Ectodermal cell (in vitro differentiated cells): ENCODE results near the gene MX2.

Source experiments
- H3K27ac ChIP-seq: 2 replicates; pipeline ENCODE4 v1.7.0; 2013; ENCODE audit warnings: mild to moderate bottlenecking, low read depth, low read length; ENCODE audit not compliant: insufficient read depth, poor library complexity, severe bottlenecking
- H3K27me3 ChIP-seq: 2 replicates; pipeline ENCODE4 v1.7.0; 2013; ENCODE audit warnings: mild to moderate bottlenecking, low read length; ENCODE audit not compliant: insufficient read depth, control insufficient read depth, poor library complexity, severe bottlenecking
- H3K36me3 ChIP-seq: one replicate; pipeline ENCODE4 v1.7.0; 2013; ENCODE audit warnings: low read length; ENCODE audit not compliant: control insufficient read depth, insufficient read depth
- H3K4me1 ChIP-seq: one replicate; pipeline ENCODE4 v1.7.0; 2013; ENCODE audit warnings: low read length; ENCODE audit not compliant: control insufficient read depth, insufficient read depth
- H3K4me3 ChIP-seq: 2 replicates; pipeline ENCODE4 v1.7.0; 2013; ENCODE audit warnings: low read depth, low read length, control low read depth; ENCODE audit not compliant: insufficient read depth
- H3K9me3 ChIP-seq: 2 replicates; pipeline ENCODE4 v1.7.0; 2013; ENCODE audit warnings: mild to moderate bottlenecking, low read length, moderate library complexity; ENCODE audit not compliant: control insufficient read depth
- WGBS, 2 experiments: methylation state at CpG; one replicate each; pipeline ENCODE4 v1.1.7; 2013; ENCODE audit warnings: missing lambda C conversion rate in 2 of 2; 5-methylcytosine and 5-hydroxymethylcytosine counted together

Gene MX2

GRCh38 chr21:41342035-41342434 lies 19.8 kb upstream of the MX2 start:
- peaks cover 2% of the 10 kb centered on the region for H3K9me3 ChIP-seq
- no peaks in the 10 kb centered on the region for H3K4me1 ChIP-seq
- H3K4me3 ChIP-seq, result no peak overlapping the region
- 90 to 95% methylated on average over 4 of the region's 4 CpGs for WGBS, 2 experiments
- H3K36me3 ChIP-seq, result no peaks in the 10 kb centered on the region
- no peaks in the 10 kb centered on the region for H3K27me3 ChIP-seq
- H3K27ac ChIP-seq, result no peak overlapping the region

DNA sequence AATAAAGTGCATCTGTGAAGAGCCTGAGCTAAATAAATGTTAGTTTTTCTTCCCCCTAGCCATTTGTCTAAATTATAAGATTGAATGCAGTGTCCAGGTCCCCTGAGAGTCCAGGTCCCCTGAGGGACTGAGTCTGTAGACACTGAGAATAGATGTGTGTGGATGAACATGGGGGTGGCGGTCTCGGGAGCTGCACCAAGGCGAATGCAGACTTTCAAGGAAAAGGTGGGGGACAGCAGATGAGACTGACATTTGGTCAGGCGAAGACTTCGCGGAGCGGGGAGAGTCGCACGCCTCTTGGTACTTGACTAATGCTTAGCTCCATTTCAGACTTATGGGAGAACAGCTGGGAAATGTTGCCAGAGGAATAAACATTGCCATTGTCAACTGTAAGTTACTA lies 17.7 kb upstream of the MX2 start:
- Histone ChIP-seq H3K4me1 (no peaks in the 10 kb centered on the region), H3K9me3 (peaks cover 2% of the 10 kb centered on the region), H3K27me3 (no peaks in the 10 kb centered on the region), H3K27ac (no peak overlapping the region), H3K36me3 (no peaks in the 10 kb centered on the region), H3K4me3 (no peak overlapping the region)
- 91 to 95% methylated on average over 9 of the region's 9 CpGs for WGBS, 2 experiments

DNA sequence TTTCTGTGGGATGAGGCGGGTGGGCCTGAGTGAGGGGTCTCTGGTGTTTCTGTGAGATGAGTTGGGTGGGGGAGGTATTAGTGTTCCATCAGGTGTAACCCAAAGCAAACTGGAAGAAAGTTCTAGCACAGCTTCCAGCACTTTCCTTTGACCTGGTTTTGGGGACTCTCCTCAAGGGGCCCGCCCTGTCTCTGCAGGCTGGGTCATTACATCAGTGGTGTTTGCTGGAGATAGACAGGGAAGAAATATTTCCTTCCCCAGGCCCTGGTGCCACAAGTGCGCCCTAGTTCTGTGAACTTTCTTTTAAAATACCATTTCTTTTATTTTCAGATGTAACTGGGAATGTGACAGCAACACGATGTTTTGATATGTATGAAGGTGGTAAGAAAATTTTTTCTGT lies 16.5 kb upstream of the MX2 start:
- WGBS, 2 experiments, result 86% methylated on average over 2 to 4 of the region's 4 CpGs
- Histone ChIP-seq H3K36me3 (no peaks in the 10 kb centered on the region), H3K4me3 (no peak overlapping the region)

GRCh38 chr21:41345934-41346685 lies 15.7 kb upstream of the MX2 start:
- 94 to 96% methylated on average over 13 of the region's 13 CpGs for WGBS, 2 experiments
- Histone ChIP-seq H3K27me3 (no peaks in the 10 kb centered on the region), H3K4me3 (no peak overlapping the region), H3K27ac (no peak overlapping the region), H3K9me3 (peaks cover 2% of the 10 kb centered on the region), H3K36me3 (no peaks in the 10 kb centered on the region), H3K4me1 (no peaks in the 10 kb centered on the region)

More for the DNA sequence above, 16.5 kb upstream of the MX2 start:
- Histone ChIP-seq H3K9me3 (peaks cover 2% of the 10 kb centered on the region), H3K27me3 (no peaks in the 10 kb centered on the region), H3K27ac (no peak overlapping the region), H3K4me1 (no peaks in the 10 kb centered on the region)

DNA sequence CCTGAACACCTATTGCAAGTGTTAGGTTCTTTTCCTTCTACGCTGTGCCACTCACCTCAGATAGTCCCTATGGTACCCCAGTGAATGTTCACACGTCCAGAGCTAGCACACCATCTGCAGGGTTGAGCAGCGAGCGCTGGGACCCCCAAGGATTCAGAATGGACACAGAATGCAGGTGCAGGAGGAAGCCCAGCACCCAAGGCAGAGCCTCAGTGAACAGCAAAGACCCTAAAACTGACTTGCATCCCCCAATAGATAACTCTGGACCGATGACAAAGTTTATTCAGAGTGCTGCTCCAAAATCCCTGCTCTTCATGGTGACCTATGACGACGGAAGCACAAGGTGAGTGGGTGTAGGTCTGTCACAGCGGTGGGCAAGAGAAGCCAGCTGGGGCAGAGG lies 15.1 kb upstream of the MX2 start:
- H3K27me3 ChIP-seq, result no peaks in the 10 kb centered on the region
- WGBS, 2 experiments, result 90 to 94% methylated on average over 8 of the region's 8 CpGs
- no peaks in the 10 kb centered on the region for H3K36me3 ChIP-seq
- H3K4me3 ChIP-seq, result no peak overlapping the region
- H3K4me1 ChIP-seq, result no peaks in the 10 kb centered on the region
- no peak overlapping the region for H3K27ac ChIP-seq
- H3K9me3 ChIP-seq, result no peaks in the 10 kb centered on the region

DNA sequence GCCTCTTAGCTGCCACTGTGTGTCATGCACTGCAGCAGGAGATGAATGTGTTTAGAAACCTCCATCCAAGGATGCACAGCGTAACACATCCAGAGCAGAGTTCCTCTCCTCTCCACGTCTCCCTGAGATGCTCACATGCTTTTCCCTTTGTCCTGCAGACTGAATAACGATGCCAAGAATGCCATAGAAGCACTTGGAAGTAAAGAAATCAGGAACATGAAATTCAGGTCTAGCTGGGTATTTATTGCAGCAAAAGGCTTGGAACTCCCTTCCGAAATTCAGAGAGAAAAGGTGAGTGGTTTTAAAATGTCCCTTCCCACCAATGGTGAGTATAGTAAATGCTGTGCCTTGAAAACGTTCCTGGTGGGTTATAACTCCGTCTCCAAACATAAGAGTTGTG lies 13.4 kb upstream of the MX2 start:
- H3K27me3 ChIP-seq, result no peaks in the 10 kb centered on the region
- no peaks in the 10 kb centered on the region for H3K9me3 ChIP-seq
- no peaks in the 10 kb centered on the region for H3K4me1 ChIP-seq
- H3K4me3 ChIP-seq, result no peak overlapping the region
- H3K27ac ChIP-seq, result no peak overlapping the region
- no peaks in the 10 kb centered on the region for H3K36me3 ChIP-seq
- WGBS, 2 experiments, result 86 to 91% methylated on average over 6 of the region's 6 CpGs

DNA sequence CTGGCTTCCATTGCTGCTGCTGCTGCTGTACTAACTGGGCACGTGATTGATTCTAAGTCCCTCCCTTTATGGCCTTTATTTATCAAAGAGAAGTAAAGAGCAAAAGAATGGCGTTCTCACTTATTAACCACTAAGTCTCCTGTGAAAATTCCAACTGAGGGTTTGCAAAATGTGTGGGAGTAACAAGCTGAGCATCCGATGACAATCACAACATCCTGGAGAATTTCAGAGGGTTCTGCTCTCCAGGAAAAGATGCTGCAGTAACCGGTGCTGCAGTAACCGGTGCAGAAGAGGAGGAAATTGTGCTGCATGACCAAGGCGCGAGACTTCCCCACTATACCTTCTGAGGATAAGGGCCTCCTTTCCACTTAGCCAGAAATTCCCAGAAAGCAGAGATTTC lies 12.7 kb upstream of the MX2 start:
- WGBS, 2 experiments, result 93 to 96% methylated on average over 7 of the region's 7 CpGs
- H3K4me1 ChIP-seq, result no peaks in the 10 kb centered on the region
- H3K27me3 ChIP-seq, result no peaks in the 10 kb centered on the region
- no peaks in the 10 kb centered on the region for H3K9me3 ChIP-seq
- H3K36me3 ChIP-seq, result no peaks in the 10 kb centered on the region
- H3K27ac ChIP-seq, result no peak overlapping the region
- no peak overlapping the region for H3K4me3 ChIP-seq

- 91 to 92% methylated on average over 19 of the region's 19 CpGs for WGBS, 2 experiments
- H3K4me1 ChIP-seq, result no peaks in the 10 kb centered on the region
- H3K36me3 ChIP-seq, result no peaks in the 10 kb centered on the region
- H3K9me3 ChIP-seq, result no peaks in the 10 kb centered on the region
- H3K27me3 ChIP-seq, result no peaks in the 10 kb centered on the region
- no peak overlapping the region for H3K4me3 ChIP-seq
- no peak overlapping the region for H3K27ac ChIP-seq
Measured at GRCh38 chr21:41349619-41350390, 12.0 kb upstream of the MX2 start.

DNA sequence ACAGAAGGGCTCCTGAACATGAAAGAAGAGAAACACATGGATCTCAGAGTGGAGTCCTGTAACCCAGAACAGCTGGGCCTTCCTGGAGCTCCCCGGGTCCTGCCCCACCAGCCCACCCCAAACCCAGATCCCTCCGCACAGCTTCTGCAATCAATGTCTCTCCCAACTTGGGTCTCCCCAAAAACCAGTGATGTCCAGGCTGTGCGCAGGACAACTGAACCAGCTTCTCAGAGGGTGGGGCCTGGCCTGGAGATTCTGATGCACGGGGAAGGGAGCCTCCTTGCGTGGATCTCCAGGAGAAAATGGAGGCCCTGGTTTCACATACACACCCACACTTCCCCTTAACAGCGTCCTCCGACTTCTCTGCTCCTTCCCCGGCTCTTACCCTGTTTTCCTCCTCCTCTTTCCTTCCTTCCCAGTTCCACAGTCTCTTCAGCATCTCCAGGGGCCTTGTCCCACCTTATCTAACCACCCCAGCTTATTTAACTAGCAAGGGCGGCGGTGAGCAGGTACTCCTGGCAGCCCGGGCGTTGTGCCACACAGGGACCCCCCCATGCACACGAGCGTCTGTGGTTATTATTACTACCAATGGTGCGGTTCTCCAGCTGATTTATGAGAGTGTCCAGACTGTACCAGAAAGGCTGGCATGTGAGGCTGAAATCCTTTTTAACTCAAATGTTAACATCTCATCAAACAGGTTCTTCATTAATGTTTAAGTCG lies 11.2 kb upstream of the MX2 start:
- 94 to 95% methylated on average over 16 of the region's 16 CpGs for WGBS, 2 experiments
- H3K27ac ChIP-seq, result no peak overlapping the region
- no peak overlapping the region for H3K4me3 ChIP-seq
- no peaks in the 10 kb centered on the region for H3K27me3 ChIP-seq
- no peaks in the 10 kb centered on the region for H3K36me3 ChIP-seq
- H3K9me3 ChIP-seq, result no peaks in the 10 kb centered on the region
- no peaks in the 10 kb centered on the region for H3K4me1 ChIP-seq

- no peaks in the 10 kb centered on the region for H3K4me1 ChIP-seq
- H3K9me3 ChIP-seq, result no peaks in the 10 kb centered on the region
- no peaks in the 10 kb centered on the region for H3K36me3 ChIP-seq
- H3K27me3 ChIP-seq, result no peaks in the 10 kb centered on the region
- 87% methylated on average over 8 of the region's 8 CpGs for WGBS, 2 experiments
- H3K4me3 ChIP-seq, result no peak overlapping the region
- no peak overlapping the region for H3K27ac ChIP-seq
Measured at GRCh38 chr21:41357546-41357945, 4.3 kb upstream of the MX2 start.
